HL-60 (cell line): ENCODE data around the gene SOBP.

Experiments used
- CTCF ChIP-seq: IDR thresholded peaks from one replicate; pipeline ENCODE4 v1.5.1; 2011; ENCODE audit warnings: low read length, control low read depth, inconsistent platforms; ENCODE audit not compliant: insufficient read depth
- GABPA ChIP-seq: IDR thresholded peaks from 2 replicates; pipeline ENCODE4 v1.6.1; 2012; ENCODE audit warnings: low read depth
- POLR2AphosphoS5 ChIP-seq: IDR thresholded peaks from 2 replicates; pipeline ENCODE4 v1.6.1; 2012; ENCODE audit warnings: low read depth
- REST ChIP-seq: IDR thresholded peaks from 2 replicates; pipeline ENCODE4 v1.6.1; 2012; ENCODE audit warnings: low read depth; ENCODE audit not compliant: insufficient replicate concordance

- TF ChIP-seq CTCF: no peak
- no peak for TF ChIP-seq REST
- no peak for TF ChIP-seq GABPA
- TF ChIP-seq POLR2AphosphoS5: no peak
These were observed 4.8 kb upstream of the SOBP start for GRCh38 chr6:107485157-107485556.
